ENCODE results near the gene UNC13B.

Gene UNC13B

DNA sequence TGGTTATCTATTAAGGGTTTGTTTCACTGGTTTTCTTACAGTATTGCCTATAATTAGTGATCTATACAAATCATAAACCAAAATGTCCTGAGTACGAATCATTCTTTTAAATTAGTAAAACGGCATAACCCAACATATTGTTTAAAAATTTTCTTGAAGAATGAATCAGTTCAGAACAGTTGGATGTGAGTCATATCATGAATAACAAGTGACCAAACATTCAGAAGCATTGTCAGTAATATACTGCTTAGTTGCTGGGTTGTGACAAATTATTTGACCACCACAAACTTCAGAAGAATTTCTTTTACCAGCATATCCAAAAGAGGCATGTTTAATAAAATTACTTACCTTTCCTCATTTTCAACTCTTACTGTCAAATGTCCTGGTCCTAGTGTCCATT lies 111.2 kb downstream of the UNC13B start:
- H3K27me3 ChIP-seq (ENCODE audit: insufficient read depth, poor library complexity, severe bottlenecking): no peaks in the 10 kb centered on the region
- no peaks in the 10 kb centered on the region for H3K36me3 ChIP-seq (ENCODE audit: low read depth)
- no peak overlapping the region for H3K27ac ChIP-seq (ENCODE audit: poor library complexity, severe bottlenecking)
- peaks cover 8% of the 10 kb centered on the region for H3K4me1 ChIP-seq (ENCODE audit: insufficient read depth, poor library complexity, severe bottlenecking)
- TF ChIP-seq CTCF (IDR thresholded peaks at IDR 0.05; ENCODE audit: poor library complexity, severe bottlenecking): no peak
- H3K9me3 ChIP-seq (ENCODE audit: severe bottlenecking): no peaks in the 10 kb centered on the region
- peak; percentile 42; the same call in 2 of the 3 replicates for ATAC-seq (ENCODE audit: low read depth)
- DNase-seq (ENCODE audit: low spot score): no peak
- no peak overlapping the region for H3K4me3 ChIP-seq (ENCODE audit: severe bottlenecking)

DNA sequence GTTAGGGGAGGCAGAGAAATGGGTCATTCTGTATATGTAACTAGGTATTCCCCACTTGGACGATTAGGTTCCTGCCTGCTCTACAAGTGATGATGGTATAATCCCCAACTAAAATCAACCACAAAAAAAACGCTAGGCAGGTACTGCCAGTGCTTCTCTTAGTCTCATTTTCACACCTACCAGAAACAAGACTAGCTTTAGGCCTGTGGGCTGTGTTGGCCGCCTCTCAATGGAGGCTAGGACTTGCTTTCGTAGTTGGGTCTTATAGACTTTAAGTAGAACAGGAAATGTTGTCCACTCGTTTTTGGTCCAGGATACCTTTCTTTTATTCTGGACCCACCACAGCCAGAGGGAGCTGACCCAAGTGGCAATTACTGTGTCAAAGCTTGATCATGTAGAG lies 111.8 kb downstream of the UNC13B start:
- Histone ChIP-seq H3K4me3 (ENCODE audit: severe bottlenecking) (no peak overlapping the region), H3K9me3 (ENCODE audit: severe bottlenecking) (no peaks in the 10 kb centered on the region), H3K27ac (ENCODE audit: poor library complexity, severe bottlenecking) (no peak overlapping the region), H3K36me3 (ENCODE audit: low read depth) (no peaks in the 10 kb centered on the region), H3K27me3 (ENCODE audit: insufficient read depth, poor library complexity, severe bottlenecking) (no peaks in the 10 kb centered on the region), H3K4me1 (ENCODE audit: insufficient read depth, poor library complexity, severe bottlenecking) (peaks cover 8% of the 10 kb centered on the region)
- TF ChIP-seq CTCF (IDR thresholded peaks at IDR 0.05; ENCODE audit: poor library complexity, severe bottlenecking): no peak
- ATAC-seq (ENCODE audit: low read depth): no peak
- DNase-seq (ENCODE audit: low spot score): no peak

DNA sequence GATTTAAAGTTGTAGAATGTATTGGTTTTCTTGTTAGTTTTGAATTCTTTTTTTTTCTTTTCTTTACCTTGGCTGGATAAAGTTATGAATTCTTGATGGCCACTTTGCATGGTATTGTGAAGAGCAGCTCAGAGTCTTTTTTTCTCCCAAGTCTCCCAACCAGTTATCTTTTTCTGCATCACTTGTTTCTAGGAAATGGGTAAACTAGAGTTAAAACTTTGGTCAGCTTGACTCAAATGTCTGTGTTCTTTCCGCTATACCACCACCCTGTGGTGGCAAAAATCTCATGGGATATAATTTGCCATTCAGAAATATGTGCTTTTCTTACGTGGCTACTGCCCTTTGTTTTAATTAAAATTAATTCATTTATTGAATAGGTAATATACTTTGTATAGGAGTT lies 113.2 kb downstream of the UNC13B start:
- DNase-seq (ENCODE audit: low spot score) (no peak), ATAC-seq (ENCODE audit: low read depth) (no peak)
- Histone ChIP-seq H3K27me3 (ENCODE audit: insufficient read depth, poor library complexity, severe bottlenecking) (no peaks in the 10 kb centered on the region), H3K4me1 (ENCODE audit: insufficient read depth, poor library complexity, severe bottlenecking) (peaks cover 8% of the 10 kb centered on the region), H3K9me3 (ENCODE audit: severe bottlenecking) (no peaks in the 10 kb centered on the region), H3K27ac (ENCODE audit: poor library complexity, severe bottlenecking) (no peak overlapping the region), H3K36me3 (ENCODE audit: low read depth) (no peaks in the 10 kb centered on the region), H3K4me3 (ENCODE audit: severe bottlenecking) (no peak overlapping the region)
- peak; percentile 10 for TF ChIP-seq CTCF (IDR thresholded peaks at IDR 0.05; ENCODE audit: poor library complexity, severe bottlenecking)

GRCh38 chr9:35277171-35277520 lies 115.3 kb downstream of the UNC13B start:
- Histone ChIP-seq H3K9me3 (ENCODE audit: severe bottlenecking) (no peaks in the 10 kb centered on the region), H3K27ac (ENCODE audit: poor library complexity, severe bottlenecking) (no peak overlapping the region), H3K4me3 (ENCODE audit: severe bottlenecking) (no peak overlapping the region), H3K4me1 (ENCODE audit: insufficient read depth, poor library complexity, severe bottlenecking) (peaks cover 8% of the 10 kb centered on the region), H3K36me3 (ENCODE audit: low read depth) (no peaks in the 10 kb centered on the region), H3K27me3 (ENCODE audit: insufficient read depth, poor library complexity, severe bottlenecking) (no peaks in the 10 kb centered on the region)
- TF ChIP-seq CTCF (IDR thresholded peaks at IDR 0.05; ENCODE audit: poor library complexity, severe bottlenecking): no peak
- DNase-seq (ENCODE audit: low spot score) (no peak), ATAC-seq (ENCODE audit: low read depth) (no peak)

DNA sequence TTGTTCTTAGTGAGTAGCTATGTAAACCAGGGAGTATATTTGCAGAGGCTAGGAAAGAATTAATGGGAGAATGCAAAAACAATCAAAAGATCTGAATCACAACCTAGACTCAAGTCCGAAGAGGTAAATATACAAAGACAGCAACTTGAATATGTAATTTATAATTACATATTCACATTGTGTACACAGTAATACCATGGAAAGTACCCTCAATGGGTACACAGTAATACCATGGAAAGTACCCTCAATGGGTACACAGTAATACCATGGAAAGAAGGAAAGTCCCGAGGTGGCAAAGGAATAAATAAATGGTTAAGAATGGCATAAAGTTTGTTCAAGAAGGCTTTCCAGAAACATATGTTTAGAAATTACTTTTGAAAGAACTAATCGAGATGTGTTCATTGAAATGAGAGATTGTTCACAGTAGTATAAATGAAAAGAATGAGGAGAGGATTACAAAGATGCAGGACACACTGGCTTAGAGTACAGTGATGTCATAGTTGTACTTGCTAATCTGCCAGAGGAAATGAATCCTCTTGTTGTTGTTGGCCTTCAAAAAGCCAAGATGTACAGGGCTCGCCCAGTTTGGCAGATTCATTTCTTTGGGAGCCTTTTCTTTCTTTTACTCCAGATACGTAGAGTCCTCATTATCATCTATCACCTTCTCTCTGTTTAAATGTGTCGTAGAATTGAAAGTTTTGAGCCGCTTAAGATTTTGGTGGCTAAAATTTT lies 116.0 kb downstream of the UNC13B start:
- Histone ChIP-seq H3K36me3 (ENCODE audit: low read depth) (no peaks in the 10 kb centered on the region), H3K27me3 (ENCODE audit: insufficient read depth, poor library complexity, severe bottlenecking) (no peaks in the 10 kb centered on the region), H3K4me3 (ENCODE audit: severe bottlenecking) (no peak overlapping the region), H3K9me3 (ENCODE audit: severe bottlenecking) (no peaks in the 10 kb centered on the region), H3K27ac (ENCODE audit: poor library complexity, severe bottlenecking) (no peak overlapping the region), H3K4me1 (ENCODE audit: insufficient read depth, poor library complexity, severe bottlenecking) (peaks cover 5% of the 10 kb centered on the region)
- DNase-seq (ENCODE audit: low spot score) (no peak), ATAC-seq (ENCODE audit: low read depth) (no peak)
- TF ChIP-seq CTCF (IDR thresholded peaks at IDR 0.05; ENCODE audit: poor library complexity, severe bottlenecking): no peak
